Measurements from ENCODE around the gene ARHGAP35.

DNA sequence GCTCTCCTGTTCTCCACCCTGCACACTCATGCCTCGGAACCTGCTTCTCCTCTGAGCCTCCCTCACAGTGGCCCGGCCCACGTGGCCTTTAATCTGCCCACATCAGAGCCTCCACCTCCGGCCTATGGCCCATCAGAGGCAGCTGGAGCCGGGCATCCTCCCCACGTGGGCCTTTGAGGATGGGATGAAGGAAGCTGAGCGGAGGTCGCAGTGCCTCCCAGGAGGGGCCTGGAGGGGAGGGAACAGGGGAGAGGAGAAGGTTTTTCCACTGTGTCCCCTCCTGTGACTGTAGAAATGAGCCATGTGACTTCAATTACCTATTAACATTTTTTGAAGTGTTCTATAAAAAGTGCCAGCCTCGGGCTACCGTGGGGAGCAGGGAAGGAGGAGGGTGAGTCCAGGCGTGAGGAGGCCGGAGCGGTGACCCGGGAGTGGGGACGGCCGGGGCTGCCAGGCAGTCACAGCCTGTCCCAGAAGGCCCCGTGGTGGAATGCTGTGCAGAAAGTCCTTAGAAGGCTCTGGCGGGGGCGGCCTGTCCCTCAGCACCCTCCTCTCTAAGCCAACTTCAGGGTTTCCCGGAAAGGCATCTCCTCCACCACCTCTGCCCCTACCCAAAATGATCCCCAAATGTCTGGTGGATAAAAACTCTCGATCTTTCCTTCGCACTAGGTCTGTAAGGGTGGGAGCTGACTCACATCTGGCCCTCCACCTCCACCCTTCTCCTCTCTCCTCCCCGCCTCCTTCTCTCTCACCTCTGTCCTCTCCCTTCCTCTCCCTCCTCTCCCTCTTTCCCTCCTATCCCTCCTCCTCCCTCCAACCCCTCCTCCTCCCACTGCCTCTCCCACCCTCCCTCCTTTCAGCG lies 47.6 kb upstream of the ARHGAP35 start:
- TF ChIP-seq, protein P1, sequence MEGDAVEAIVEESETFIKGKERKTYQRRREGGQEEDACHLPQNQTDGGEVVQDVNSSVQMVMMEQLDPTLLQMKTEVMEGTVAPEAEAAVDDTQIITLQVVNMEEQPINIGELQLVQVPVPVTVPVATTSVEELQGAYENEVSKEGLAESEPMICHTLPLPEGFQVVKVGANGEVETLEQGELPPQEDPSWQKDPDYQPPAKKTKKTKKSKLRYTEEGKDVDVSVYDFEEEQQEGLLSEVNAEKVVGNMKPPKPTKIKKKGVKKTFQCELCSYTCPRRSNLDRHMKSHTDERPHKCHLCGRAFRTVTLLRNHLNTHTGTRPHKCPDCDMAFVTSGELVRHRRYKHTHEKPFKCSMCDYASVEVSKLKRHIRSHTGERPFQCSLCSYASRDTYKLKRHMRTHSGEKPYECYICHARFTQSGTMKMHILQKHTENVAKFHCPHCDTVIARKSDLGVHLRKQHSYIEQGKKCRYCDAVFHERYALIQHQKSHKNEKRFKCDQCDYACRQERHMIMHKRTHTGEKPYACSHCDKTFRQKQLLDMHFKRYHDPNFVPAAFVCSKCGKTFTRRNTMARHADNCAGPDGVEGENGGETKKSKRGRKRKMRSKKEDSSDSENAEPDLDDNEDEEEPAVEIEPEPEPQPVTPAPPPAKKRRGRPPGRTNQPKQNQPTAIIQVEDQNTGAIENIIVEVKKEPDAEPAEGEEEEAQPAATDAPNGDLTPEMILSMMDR (IDR thresholded peaks at IDR 0.05): no peak
- TF ChIP-seq SIN3A (IDR thresholded peaks at IDR 0.05; ENCODE audit: borderline replicate concordance, insufficient read depth, low read depth, low read length) (no peak), POLR2AphosphoS5 (IDR thresholded peaks at IDR 0.05; ENCODE audit: low read depth, low read length) (no peak)
